CD1c-positive myeloid dendritic cell (primary cell): Measurements from ENCODE around the gene NEUROD2.

ENCODE experiments used
- DNase-seq: peaks from one replicate; pipeline ENCODE4 v3.0.0-alpha.2; 2016; ENCODE audit errors: extremely low spot score

The NEUROD2 gene

GRCh38 chr17:39580082-39580468 is 27.6 kb downstream of the NEUROD2 start:
- no peak for DNase-seq

DNA sequence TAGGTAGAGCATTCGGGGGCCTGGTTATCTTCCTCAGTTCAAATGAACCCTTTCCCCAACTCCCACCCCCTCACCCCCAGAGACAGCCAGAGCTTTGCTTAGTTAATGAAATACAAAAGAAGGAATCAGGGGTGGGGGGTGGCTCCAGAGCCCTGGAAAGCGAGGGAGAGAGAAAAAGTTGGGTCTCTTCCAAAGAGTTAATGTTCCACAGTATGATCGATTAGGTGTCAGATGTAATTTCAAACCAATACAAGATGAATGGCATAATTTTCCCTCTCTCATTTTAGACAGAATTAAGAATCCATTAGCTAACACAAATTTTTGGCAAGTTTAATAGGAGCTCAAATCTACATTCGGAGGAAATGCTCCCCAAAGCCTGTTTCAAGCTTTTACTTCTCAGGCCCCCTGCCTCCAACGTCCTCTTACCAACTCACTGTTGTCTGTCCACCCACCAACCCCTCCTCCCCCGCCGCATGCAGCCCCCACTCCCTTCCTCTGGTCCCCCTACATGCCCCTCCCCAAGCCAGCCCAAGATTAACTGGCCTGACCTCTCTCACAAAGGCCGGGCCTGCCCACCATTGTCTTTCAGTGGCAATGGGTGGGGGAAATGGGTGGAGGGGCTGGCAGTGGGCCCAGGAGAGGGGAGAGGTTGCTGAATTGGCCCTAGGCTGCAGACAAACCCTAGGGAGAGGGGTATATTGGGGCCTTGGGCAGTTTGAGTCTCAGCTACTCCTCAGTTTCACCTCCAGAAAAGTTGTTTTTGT is 28.2 kb downstream of the NEUROD2 start:
- DNase-seq = no peak

GRCh38 chr17:39578272-39578671 is 29.4 kb downstream of the NEUROD2 start:
- no peak for DNase-seq

DNA sequence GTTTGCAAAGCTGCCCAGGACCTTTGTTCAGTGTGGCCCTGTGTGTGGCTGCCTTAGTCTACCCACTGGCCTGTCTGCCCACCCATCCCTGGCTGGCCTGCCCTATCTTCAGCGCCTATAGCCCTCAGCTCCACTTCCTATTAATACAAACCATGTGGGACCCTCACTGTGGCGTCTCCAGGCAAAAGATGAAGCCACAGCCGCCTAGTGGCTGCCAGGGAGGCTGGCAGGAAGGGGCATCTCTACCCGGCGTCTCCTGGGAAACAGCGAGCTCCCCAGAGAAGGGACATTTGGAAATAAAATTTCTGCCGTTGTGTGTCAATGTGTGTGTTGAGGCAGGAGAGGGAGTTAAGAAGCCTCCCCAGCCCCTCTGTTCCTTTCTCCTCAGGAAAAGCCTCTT is 31.5 kb downstream of the NEUROD2 start:
- peak; percentile 23 for DNase-seq

DNA sequence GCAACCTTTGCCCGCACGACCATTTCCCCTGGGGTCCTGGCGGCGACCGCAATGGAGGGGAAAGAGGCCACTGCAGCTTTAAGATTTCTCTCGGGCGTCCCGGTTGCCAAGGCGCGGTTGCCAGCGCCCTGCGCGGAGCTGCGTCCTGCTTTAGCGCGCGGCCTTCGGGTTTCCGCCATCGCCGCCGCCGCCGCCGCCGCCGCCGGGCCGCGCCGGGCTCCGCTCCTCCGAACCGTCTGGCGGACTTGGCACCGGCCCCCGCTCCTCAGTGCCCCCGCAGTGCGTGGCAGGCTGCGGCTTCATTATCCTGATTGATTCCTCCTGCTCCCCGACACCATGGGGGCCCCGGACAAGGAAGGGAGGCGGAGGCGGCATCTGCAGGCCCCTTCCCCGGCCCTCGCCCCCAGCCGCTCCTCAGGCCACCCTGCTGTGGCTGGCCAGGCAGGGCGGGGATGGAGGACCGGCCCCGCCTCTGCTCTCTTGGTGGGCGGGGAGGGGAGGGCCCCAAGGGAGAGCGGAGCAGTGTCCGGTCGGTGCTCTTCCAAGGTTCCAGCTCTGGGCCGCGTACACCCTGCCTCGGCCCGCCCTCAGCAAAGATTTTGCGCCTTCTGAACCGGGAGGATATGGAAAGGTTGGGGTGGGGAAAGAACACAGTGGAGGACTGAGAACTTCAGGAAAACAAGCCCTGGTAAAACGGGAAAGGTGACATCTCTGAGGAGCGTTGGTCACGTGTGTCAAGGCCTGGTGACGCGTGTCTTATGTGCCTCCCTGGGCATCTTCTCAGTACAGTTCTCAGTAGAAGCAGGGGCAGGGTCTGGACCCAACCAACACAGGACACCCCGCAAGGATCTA is 34.0 kb downstream of the NEUROD2 start:
- DNase-seq = peak; percentile 53

DNA sequence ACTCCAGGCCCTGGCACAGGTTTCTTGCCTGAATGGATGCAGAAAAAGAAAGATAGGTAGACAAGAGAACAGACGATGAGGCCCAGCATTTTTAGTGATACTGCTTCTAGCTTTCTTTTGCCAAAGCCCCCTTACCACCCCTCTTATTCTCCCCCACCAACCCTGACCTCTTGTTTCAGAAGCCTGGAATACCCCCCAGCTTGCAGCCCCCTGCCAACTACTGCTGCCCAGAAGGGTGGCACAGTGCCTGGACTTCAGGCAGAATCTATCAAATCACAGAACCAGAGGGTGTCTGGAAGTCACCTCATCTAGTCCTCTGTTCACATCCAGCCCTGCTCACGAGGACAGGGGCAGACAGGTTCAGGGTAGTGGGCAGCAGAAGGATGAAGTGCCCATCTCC is 35.6 kb downstream of the NEUROD2 start:
- DNase-seq = no peak

- peak; percentile 75 for DNase-seq
Observed at GRCh38 chr17:39569126-39569525, 38.6 kb downstream of the NEUROD2 start.

DNA sequence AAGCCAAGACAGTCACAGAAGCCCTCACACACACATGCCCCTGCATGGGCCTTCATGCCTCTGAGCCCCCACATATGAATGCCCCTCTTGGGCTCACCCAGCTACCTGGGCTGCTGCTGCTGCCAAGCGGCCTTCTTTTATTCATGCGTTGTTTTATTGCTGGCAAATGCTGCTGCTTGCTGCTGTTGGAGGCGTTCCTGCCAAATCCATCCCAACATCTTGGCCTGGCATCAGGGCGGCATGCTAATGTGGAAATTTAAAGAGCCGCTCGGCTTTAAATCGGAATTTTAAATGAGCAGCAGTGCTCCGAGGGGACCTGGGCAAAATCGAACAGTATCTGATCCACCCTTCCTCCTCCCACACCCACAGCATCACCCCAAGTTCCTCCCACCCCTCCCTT is 39.0 kb downstream of the NEUROD2 start:
- no peak for DNase-seq

DNA sequence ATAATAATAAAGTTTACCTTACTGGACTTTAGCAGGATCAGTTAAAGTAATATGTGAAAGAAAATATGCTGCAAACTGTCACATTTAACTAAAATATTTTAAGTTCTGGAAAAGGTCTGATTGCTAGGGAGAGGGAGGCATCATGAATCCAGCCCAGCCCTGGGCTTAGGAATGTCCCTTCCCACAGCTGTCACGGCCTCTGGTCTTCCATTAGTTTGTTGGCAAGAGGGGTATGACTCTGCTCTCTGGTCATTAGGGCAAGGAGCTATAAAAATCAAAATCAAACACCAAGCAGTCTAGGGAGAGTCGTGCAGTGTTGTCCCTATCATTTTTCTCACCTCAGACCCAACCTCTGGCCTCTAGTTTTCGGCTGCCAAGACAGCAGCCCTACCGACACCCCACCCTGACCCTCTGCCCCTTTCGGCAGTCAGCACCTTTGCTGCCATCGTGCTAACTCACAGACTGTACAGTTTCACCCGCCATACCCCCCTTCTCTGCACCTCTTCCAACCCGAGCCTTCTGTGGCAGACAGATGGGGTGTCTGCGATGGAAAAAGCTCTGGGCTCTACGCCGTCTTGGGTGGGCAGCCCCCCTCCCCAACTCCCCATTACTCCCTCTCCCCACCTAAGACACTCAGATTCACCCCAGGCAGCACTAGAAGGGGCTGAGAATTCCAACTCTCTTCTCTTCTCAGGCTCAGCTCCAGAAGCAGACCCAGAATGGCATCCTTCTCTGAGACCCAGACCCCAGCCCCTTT is 41.4 kb downstream of the NEUROD2 start:
- DNase-seq = no peak

DNA sequence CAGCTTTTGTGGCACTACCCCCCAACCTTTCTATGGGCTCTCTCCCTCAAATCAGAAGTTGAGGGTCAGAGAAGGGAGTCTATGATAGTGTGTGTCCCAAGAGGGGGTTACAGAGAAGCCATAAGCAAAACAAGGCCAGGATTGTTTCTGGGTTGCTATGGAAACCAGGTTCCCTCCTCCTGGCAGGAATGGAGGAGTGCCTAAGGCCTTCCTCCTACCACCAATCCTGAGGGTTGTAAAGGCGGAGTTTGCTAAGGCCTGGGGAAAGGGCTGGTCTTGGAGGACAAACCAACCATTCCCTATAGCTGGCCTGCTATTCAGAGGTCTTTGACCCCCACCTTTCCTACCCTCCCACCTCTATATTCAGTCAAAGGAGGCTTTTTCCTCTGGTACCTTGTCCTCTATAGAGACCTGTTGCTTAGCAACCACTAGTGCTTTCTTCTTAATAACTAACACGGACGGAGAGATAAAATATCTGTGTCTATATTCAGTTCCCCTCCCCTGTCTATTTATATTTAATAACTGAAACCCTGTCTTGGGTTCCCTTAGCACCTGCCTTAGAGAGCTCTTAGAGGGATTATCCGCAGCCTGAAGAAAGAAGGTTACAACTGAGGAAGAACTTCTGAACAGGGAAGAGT is 43.4 kb downstream of the NEUROD2 start:
- DNase-seq = no peak

GRCh38 chr17:39563476-39563875 is 44.2 kb downstream of the NEUROD2 start:
- no peak for DNase-seq

DNA sequence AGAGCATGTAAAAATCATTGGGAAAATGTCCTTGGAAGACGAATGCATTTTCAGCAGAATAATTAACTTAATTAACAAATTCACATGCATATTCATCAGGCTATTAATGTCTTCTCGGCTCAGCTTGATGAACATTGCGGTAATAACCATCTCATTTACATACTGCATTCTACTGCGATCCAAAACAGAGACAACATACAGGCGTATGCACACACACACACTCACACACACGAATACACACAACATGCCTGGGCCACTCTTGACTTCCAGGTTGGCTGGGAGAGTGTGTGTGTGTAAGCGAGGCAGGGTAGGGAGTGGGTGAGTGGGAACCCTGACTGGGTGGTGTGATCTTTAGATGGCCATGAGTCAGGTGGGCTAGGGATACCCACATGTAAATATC is 44.7 kb downstream of the NEUROD2 start:
- no peak for DNase-seq

DNA sequence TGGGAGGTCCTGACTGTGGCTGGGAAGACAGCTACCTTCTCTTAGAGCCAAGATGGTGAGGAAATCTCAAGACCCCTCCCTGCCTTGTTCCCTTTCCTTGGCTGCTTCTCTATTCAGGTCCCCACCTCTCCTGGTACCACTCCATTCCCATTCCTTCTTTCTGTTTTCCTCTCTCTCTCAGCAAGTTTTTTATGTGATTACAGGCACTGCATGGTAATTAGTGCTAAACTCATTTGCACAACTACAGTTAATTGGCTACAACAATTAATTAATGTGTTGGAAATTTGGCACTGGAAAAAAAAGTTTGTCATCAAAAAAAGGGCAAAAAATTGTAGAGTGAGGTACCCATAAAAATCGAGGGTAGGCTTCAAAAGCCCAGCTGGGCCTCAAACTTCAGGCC is 45.3 kb downstream of the NEUROD2 start:
- DNase-seq = no peak

GRCh38 chr17:39556423-39556822 is 51.3 kb downstream of the NEUROD2 start:
- DNase-seq = no peak

DNA sequence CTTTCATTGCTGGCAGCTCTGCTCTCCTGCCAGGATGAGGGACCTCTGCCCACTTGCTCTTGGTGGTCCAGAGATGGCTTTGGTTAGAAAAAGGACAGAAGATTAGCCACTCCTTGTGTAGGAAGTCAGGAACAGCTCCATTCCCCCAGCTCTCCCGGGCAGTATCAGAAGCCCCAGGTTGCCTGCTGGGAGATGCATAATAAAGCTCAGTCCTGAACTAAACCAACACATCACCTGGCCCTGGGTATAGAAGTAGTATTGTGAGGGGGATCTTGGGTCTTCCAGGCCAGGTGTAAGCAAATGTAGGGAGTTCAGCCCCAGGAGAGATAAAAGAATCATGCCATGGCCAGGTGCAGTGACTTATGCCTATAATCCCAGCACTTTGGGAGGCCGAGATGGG is 52.4 kb downstream of the NEUROD2 start:
- DNase-seq = no peak
